MM.1S (cell line): ENCODE data around the gene SPECC1.

Experiments used
- CTCF ChIP-seq: fragments of 300-600 bp; sonication (generic); IDR thresholded peaks from 2 replicates; pipeline ENCODE4 v1.5.1; 2016; ENCODE audit warnings: antibody characterized with exemption, low read length, mixed read lengths
- EZH2 ChIP-seq: fragments of 300-600 bp; sonication (generic); optimal IDR thresholded peaks from 2 replicates; pipeline ENCODE3; 2017; ENCODE audit warnings: low read depth, mild to moderate bottlenecking, antibody characterized with exemption, low read length, mixed read lengths
- EZH2phosphoT487 ChIP-seq: fragments of 300-600 bp; sonication (generic); IDR thresholded peaks from 2 replicates; pipeline ENCODE4 v1.6.1; 2018; ENCODE audit warnings: antibody characterized with exemption, low read length

GRCh38 chr17:20179041-20179440, 169.9 kb downstream of the SPECC1 start:
- TF ChIP-seq EZH2 (no peak), CTCF (no peak), EZH2phosphoT487 (no peak)
